ENCODE measurements around the gene TANC1. TPM values are rescaled to one million over a fixed set of nuclear protein-coding genes. Genes with fewer than 3 reads are reported as not detected.

TANC1 gene
- total RNA-seq, 1 experiment from 2014 or later = 2.5 TPM

DNA sequence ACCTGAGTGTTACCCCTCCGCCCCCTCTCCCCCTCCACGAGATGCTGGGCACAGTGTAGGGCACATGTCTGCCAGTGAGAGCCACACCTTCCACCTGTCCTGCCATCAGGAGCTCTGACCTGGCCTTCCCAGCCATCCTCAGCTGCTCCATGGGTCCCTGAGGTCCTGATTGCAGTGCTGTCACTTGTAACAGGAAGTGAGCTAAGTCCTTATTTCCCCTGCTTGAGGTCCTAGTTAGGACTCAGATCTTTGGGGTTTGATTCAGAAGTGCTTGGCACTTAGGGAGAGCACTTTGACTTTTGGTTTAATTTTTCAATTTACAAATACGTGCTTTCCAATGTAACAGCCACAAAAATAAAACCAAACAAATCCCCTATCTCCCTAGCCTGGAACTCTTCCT lies 192.5 kb downstream of the TANC1 start:
- H3K14ac ChIP-seq (ENCODE audit: insufficient read depth, low read length) = no peak overlapping the region
- no peak overlapping the region for H3K27ac ChIP-seq (ENCODE audit: insufficient read length, low read depth, low read length)
- H3K23ac ChIP-seq (ENCODE audit: insufficient read length, low read depth, low read length) = no peak overlapping the region
- no peak overlapping the region for H2BK5ac ChIP-seq (ENCODE audit: insufficient read length, low read length)
- H2BK12ac ChIP-seq (ENCODE audit: insufficient read length, low read depth, low read length) = no peak overlapping the region
- no peak overlapping the region for H4K5ac ChIP-seq (ENCODE audit: insufficient read length, low read depth, low read length)
- TF ChIP-seq, protein P1, sequence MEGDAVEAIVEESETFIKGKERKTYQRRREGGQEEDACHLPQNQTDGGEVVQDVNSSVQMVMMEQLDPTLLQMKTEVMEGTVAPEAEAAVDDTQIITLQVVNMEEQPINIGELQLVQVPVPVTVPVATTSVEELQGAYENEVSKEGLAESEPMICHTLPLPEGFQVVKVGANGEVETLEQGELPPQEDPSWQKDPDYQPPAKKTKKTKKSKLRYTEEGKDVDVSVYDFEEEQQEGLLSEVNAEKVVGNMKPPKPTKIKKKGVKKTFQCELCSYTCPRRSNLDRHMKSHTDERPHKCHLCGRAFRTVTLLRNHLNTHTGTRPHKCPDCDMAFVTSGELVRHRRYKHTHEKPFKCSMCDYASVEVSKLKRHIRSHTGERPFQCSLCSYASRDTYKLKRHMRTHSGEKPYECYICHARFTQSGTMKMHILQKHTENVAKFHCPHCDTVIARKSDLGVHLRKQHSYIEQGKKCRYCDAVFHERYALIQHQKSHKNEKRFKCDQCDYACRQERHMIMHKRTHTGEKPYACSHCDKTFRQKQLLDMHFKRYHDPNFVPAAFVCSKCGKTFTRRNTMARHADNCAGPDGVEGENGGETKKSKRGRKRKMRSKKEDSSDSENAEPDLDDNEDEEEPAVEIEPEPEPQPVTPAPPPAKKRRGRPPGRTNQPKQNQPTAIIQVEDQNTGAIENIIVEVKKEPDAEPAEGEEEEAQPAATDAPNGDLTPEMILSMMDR (conservative IDR thresholded peaks at IDR 0.05) = no peak
- H2AFZ ChIP-seq (ENCODE audit: low read length) = no peak overlapping the region
- no peak overlapping the region for H3T11ph ChIP-seq (ENCODE audit: low read length)
- no peak overlapping the region for H4K8ac ChIP-seq (replicated peaks; ENCODE audit: insufficient read length, low read depth, low read length)
- no peak overlapping the region for H3K4me2 ChIP-seq (ENCODE audit: insufficient read depth, insufficient read length, low read length)
- Mint-ChIP-seq H3K4me1 (peaks cover under 1 to 1% of the 10 kb centered on the region in 2 experiments), H3K27me3 (ENCODE audit: low read depth) (no peaks in the 10 kb centered on the region; the same call in 1 of the 2 replicates), H3K9me3 (no peaks in the 10 kb centered on the region), H3K36me3 (ENCODE audit: insufficient read depth in 1 of 3, low read depth in 3 of 3) (no peaks in the 10 kb centered on the region), H3K4me3 (no peak overlapping the region), H3K27ac (no peak overlapping the region; a peak in 1 of 7 replicates)
- H3K9ac ChIP-seq (ENCODE audit: extremely low read depth, insufficient read length, low read length) = no peak overlapping the region
- H3K4me1 ChIP-seq (ENCODE audit: insufficient read depth, low read length) = no peaks in the 10 kb centered on the region
- no peak overlapping the region for H2AK5ac ChIP-seq (ENCODE audit: insufficient read length, low read length)
- H3K23me2 ChIP-seq (ENCODE audit: insufficient read length, low read depth, low read length, poor library complexity, severe bottlenecking) = no peaks in the 10 kb centered on the region
- H3K9me3 ChIP-seq (ENCODE audit: control insufficient read depth, low read depth, low read length) = no peaks in the 10 kb centered on the region
- no CpG with 5 or more reads among the region's 3 CpGs for WGBS (ENCODE audit: extremely low coverage, insufficient read length, low lambda C conversion rate)
- DNase-seq = no peak
- no peaks in the 10 kb centered on the region for H4K20me1 ChIP-seq (ENCODE audit: control insufficient read depth, insufficient read depth, insufficient read length)
- H3K79me1 ChIP-seq (ENCODE audit: insufficient read depth, low read depth, low read length, poor library complexity, severe bottlenecking) = no peaks in the 10 kb centered on the region
- no peak overlapping the region for H2BK20ac ChIP-seq (ENCODE audit: low read depth, low read length, poor library complexity, severe bottlenecking)
- H2BK15ac ChIP-seq (ENCODE audit: low read depth, low read length) = no peak overlapping the region
- H2BK120ac ChIP-seq (ENCODE audit: low read depth, low read length, poor library complexity, severe bottlenecking) = no peak overlapping the region
- H4K91ac ChIP-seq (ENCODE audit: insufficient read length, low read depth, low read length) = no peak overlapping the region
- H3K56ac ChIP-seq (ENCODE audit: insufficient read length, low read depth, low read length) = no peak overlapping the region
- no peak overlapping the region for H3K18ac ChIP-seq (ENCODE audit: insufficient read length, low read depth, low read length)
- no peaks in the 10 kb centered on the region for H3K79me2 ChIP-seq (ENCODE audit: insufficient read depth, low read length)
- no peaks in the 10 kb centered on the region for H3K27me3 ChIP-seq (ENCODE audit: insufficient read depth, low read length)
- H3K4ac ChIP-seq (ENCODE audit: low read depth, low read length) = no peak overlapping the region
